Stimulated activated CD8-positive, alpha-beta memory T cell treated with anti-CD3 and anti-CD28 coated beads, Interleukin-2, amount 100 ng/mL, for 48 hours (primary cell): Measurements from ENCODE around the gene PDSS2.
"Not testable (repeated sequence)": the region's sequence is repeated elsewhere in the genome, so short reads cannot be mapped to it uniquely, and the experiment has no call there.

ENCODE experiments used
- DNase-seq, 2 donors: peaks; one replicate each; pipeline ENCODE4 v3.0.0-alpha.2; 2020; ENCODE audit warnings: low read depth in 2 of 2

The PDSS2 gene, protein sequence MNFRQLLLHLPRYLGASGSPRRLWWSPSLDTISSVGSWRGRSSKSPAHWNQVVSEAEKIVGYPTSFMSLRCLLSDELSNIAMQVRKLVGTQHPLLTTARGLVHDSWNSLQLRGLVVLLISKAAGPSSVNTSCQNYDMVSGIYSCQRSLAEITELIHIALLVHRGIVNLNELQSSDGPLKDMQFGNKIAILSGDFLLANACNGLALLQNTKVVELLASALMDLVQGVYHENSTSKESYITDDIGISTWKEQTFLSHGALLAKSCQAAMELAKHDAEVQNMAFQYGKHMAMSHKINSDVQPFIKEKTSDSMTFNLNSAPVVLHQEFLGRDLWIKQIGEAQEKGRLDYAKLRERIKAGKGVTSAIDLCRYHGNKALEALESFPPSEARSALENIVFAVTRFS

DNA sequence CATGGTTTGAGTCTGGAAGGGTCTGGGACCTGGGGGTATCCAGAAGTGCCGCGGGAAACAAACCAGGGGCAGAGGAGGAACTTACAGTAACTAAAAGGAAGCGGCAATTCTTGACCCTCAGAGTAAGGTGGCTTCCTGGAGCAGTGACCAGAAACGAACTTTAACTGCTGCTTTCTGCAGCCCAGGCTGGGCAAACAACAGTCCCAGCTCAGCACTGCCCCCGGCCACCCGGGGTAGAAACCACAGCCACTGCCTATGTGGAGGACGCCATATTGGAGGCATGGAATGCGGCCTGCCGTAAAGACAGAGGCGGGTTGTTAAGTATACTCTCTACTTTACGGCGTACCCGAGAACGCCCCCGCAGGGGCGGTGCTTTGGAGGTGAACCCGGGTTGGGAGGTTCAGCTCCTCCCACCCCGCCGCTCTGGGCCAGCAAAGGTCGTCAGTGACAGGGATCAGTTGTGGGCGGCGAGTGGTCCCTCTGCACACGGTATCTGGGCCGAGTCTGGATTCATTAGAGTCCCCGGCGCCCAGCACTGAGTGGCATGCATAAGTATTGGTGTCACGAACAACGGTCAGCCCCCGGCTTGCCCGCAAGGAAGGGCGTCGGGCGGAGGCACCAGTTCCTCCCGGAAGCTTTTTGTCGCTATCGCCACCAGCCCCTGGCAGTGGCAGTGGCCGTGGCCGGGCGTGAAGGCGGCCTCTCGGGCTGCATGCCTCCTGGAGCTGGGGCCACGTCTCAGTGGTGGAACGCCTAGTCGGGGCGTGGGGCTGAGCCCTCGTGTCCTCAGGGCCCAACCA, at the start of gene PDSS2:
PDSS2 (minus strand) TSS at position 282 of the 800 bp plus-strand sequence; CDS start at position 3, 279 bp downstream.
- DNase-seq: peak; percentile 94 to 99

DNA sequence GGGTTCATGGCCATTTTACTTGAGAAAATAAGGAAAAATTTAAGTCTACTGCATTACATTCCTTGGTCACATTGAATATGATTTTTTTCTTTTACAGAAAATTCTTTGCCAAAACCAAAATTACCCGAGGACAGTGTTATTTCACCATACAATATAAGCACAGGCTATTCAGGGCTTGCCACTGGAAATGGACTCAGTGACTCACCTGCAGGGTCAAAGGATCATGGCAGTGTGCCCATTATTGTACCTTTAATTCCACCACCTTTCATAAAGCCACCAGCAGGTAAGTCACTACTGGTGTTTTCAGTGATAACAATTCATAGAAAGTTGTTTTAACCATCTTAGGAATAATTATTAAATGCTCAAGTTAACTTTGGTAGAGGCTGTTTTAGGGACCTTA, 46.8 kb upstream of the PDSS2 start:
- DNase-seq: no peak

DNA sequence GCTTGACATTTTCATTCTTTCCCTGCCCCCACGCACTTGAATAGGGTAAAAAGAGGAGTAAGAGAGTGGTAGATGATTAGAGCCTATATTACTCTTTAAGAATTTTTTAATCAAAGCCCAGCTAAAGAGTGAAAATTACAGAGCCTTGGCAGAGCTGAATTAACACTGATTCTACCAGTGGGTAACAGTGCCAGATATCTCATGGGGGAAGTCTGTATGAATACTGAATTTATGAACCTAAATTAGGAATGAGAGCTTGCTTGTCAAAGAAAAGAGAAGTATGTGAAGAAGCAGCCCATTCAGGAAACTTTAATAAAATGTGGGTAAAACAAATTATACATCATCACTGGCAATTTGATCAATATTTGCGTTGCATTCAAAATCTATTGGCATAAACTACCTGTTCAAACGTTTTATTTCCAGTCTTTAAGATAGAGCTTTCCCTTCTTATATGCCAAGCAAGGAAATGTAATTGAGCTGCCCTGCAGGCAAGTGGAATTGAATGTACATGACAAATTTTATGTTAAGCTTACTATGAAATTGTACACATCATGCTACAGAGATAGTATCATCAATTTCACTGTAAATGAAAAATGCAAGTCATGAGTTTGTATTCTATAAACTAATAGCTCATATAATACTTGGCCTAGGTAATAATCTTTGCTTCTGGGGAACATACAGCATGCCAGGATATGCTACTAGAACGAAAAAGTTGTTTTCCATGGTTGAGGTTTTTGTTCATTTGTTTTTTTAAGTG, 45.1 kb upstream of the PDSS2 start:
- DNase-seq: no peak

DNA sequence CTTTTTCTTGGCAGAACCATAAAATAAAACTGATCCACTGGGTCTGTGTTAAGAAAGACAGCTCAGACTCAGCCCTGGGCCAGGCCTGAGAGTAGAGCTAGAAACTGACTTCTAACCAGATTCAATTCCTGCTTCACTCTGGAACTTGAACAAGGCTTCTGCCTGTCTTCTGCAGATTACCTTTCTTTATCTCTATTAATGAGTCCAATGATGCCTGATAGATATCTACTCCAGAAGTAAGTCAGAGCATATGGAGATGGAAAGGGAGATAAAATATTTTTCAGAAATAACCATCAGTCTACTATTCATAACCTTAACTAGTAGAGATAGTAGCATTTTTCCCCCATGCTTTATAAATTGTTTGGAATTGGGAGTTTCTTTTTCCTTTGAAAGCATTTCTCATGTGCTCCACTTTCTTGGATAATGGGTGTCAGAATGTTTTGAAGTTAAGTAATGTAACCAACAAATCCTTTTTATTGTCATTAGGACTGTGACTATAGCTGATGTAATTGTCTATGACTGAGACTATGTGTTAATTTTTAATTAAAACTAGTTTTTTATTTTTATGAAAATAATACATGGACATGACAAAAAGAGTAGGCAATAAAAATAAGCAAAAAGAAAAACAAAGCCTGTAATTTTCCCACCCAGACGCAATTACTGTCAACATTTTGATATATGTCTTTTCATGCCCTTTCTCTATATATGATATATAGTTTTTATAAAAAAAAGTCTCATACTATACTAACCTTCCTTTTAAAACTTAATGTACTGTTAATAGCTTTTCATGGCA, 37.7 kb upstream of the PDSS2 start:
- DNase-seq: no peak

DNA sequence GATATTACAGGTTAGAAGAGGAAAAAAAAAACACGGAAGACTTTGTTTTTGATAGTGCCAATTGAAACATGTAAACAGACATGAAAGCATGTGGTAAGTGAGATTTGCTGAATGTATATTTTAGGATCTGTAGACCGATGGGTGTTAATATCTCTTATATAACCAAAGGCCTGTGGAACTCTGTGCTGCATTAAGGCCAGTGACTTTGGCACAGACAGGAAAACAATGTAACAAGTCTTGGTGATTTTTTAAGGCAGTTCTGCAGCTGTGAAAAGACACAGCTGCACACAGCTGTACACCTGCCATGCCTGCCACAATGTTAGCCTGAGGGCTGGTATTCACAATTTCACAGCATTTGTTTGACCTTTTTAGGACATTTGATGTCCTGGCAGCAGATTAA, 36.6 kb upstream of the PDSS2 start:
- DNase-seq: no peak

DNA sequence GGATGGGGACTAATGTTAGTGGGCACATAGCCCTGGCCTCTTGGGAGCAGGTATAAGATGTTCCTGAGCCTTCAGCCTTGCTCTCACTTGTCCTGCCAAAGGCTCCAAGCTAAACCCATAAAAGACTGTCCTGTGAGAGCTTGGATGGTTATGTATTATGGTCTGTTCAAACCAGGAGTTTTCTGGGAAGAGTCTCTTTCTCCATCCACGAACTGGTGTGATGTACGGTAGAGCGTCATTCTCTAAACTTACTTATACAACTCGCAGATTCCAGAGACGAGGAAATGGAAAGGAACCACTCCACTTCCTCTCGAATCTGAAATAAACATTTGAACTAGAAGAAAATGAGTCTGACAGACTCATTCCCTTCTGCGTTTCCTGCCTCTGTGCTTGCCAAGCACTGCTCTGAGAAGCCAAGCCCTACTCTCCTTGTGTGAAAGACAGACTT, 35.9 kb upstream of the PDSS2 start:
- no peak for DNase-seq

DNA sequence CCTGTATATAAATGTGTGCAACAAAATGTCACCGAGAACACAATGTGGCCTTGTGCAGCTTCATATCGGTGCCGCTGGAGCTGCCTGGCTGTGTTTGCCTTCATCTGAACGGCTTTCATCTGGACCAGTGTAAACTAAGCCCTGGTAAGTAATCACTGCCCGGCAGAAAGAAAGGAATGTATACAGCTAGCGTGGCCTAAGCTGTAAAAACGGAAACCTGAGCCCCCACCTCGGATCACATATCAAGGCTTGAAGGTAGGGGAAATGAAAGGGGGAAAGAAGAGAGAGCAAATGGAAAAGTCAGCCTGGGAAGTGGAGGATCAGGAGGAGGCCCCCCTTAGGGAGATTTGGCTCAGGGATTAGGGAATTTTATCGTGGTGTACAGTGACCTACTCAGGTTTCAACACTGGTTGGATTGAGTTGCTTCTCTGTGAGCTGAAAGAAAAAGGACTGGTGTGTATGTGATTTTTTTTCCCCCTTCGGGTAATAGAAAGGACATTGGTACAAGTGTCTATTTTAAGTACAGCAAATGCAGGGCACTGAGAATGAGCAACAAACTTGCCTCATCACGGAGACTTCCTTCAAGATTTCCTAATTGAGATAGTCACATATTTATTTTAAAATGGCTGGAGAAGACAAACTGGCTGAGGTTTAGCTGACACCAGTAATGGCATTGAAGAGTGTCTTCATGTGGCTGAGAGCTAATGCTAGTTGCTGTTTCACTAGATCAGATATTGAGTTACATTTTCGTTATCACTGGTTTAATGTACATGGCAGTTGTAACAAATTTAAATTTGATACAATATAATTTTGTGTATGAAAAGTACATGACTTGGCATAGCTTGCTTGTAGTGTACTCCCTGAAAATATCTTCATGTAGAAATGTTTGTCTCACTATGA, 34.0 kb upstream of the PDSS2 start:
- DNase-seq: no peak

DNA sequence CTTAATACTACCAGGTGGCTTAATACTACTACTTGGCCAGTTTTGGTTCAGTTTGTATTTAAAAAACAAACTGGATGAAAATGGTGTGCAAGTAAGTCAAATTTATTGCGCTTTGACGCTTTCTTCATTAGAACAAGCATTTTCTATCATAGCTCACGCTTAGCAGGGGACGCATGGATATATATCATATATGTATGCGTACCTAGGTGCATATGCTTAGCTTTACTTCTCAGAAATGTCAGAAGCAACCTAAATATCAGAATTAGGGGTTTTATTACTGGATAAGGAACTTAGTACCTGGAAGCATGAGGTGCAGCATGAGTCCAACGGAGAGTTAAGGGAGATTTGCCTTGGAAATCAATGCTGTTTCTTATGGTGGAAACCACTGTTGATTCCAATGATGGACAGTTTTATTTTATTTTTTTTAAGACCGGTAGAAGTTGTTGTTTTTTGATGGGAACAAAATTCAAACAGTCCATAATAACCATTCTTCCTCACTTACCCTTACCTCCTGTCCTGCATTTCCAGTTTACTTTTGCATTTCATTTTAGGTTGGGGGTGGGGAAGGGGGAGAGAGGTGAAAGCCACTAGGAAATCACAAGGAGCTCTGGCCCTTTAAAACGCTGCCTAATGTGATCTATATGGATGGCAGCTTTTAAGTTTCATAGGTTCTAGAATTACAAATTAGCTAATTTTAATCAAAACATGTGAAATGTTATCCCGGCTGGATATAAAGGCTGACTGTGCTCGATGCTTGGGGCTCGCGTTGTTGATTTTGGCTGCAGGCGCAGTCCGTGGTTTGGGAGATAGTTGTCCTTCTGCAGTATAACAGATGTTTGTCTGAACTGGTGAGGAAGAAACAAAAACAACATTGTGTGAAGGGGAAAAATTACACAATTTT, 32.6 kb upstream of the PDSS2 start:
- no peak for DNase-seq

DNA sequence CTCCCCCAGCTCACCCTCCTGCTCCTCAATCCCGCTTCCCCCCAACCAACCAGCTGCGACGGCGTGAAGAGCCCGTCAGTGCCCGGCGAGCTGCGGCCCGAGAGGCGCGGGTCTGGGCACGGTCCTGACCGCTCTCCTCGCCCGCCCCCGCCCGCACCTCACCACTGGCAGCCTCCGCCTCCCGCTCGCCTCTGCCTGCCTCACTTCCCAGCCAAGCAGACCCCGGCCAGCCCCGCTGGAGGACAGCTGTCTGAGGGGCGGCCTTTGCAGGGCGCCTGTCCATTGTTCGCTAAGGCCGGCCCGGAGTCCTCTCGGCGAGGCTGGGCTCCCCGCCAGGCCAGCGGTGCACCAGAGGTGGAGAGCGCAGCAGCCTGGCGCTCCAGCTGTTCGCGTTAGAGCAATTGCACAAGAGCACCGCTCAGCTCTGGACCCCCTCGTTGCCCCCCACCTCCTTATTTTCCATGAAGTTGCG, 31.8 kb upstream of the PDSS2 start:
- no peak for DNase-seq

DNA sequence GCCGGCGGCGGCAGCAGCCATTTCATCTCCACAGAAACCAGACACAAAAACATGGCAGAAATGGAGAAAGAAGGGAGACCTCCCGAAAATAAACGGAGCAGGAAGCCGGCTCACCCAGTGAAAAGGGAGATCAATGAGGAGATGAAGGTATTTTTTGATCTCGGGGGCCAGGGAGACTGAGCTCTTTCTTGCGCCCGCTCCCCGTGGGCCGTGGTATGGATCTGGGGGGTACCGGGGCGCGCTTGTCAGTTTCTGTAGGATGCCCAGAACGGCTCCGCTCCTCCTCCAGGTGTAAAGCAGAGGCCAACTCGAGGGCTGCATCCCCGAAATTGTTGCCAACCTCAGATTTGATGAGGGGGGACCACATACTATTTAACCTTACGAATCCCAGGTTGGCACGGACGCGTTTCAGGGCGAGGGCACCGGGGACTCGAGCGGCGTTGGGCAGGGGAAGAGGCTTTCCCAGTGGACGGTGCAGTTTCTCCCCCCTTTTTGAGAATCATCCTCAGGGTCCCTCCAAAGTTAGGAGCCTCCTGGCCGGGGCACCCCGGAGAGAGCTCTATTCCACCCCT, 31.3 kb upstream of the PDSS2 start:
- DNase-seq: no peak

DNA sequence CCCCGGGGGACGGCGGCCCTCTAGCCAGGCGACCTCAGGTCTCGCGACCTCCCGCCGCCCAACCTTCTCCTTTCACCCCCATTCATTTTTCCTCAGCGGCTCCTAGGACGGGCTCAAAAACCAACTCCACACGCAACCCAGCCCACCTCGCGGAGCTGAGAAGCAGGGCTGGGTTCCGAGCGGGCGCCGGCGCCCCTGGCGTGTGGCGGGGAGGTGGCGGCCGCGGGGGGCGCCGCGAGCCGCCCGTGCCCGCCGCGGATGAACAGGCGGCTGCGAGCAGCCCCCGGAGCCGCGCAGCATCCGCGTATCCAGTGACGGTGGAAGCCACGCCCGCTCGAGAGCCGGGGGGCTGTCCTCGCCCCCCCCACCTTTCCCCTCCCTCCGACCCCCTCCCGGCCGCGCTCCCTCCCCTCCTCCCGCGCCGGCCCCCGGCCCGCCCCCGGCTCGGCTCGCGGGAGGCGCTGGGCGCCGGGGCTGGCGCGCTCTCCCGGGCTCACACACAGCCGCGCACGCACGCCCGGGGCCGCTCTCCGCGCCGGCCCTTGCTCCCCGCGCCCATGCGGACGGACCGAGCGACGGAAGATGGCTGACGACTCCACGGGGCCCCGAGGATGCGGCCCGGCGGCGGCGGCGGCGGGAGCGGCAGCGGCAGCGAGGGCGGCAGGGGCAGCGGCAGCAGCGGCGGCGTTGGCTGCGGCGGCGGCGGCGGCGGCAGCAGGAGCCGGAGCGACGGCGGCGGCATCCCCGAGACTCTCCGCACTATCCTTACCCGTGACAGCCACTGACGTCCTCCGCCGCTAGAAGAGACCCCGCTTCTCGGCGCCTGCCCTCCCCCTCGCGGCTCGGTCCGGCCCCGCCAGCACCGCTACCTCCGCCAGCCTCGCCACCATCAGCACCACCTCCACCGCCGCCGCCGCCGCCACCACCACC, 30.5 kb upstream of the PDSS2 start, which contains the start of gene SOBP:
SOBP (plus strand) TSS at position 482 of the 930 bp plus-strand sequence. CDS start 500 bp downstream, outside the sequence.
- peak; percentile 12 to 25 for DNase-seq

DNA sequence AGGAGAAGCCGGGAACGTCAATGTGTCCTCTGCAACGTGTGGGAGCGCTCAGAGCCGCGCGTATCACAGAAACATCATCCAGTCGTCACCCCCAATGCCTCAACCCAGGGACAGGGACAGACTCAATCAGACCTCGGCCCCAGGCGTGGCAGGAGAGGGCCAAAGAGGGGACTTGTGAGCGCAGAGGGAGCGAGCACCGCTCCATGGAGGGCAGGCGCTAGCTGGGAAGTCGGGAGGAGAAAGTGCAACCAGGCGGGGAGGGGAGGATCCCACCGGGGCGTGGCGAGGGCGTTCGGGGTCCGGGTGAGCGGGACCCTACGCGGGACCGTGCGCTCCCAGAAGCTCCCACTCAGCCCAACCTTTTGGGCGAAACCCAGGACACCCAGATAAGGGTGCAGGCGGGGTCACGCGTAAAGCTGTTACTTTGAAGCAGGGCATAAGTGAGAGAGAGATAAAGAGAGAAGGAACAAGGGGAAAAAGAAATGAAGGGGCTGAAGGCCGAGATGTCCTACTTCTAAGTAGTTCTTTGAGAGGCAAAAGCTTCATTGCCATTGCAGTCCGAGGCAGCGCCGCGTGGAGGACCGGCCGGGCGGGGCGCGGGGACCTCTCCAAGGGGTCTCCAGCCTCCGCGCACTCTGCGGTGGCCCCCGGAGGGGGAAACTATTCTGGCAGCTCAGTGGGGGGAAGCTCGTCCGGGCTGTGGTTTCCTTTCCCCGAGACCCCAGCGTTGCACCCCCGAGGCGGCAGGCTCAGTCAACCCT, 29.7 kb upstream of the PDSS2 start:
- DNase-seq: peak; percentile 3 to 7

DNA sequence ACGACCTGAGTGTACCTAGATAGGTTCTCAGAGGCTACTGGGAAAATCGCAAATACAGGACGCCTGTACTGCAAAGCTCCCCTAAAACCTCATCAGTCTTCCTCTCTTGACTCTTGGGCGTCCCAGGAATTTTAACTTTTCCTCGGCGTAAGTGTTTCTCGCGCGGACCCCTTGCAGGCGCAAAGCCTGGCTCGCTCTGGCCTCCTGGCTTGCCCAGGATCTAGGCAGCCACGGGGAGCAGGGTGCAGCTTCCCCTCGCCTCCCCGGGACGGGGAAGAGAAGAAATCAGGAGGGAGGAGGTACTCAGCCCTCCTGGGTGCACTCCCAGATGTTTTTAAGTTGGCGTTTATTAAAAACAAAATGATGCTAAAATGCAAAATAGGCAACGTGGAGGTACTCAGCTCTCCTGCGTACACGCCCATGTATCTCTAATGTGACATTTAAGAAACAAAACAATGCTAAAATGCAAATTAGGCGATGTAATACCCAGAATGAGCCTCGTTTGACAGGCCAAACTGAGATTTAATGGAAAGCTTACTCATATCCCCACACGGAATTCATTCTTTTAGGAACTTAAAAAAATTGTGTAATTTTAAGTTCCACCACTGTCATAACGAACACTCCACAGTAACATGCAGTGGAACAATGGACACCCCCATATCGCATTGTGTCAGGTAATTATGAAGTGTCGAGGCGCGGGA, 29.0 kb upstream of the PDSS2 start:
- DNase-seq: no peak

DNA sequence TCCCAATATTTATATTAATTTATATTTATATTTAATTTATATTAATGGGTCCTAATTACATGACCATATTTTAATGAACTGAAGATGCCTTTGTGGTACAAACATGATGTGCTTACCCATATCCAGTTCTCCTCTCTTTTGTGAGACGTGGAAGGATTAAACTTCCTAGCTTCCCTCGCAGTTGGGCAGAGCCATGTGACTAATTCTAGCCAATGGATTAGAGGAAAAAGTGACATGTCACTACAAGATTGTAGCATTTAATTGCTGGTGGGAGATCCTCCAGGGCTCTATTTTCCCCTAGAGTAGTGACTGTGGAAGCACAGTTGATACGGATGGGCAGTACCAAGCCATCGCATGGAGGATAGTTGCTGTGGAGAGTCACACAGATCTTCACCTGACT, 25.8 kb upstream of the PDSS2 start:
- DNase-seq: no peak

DNA sequence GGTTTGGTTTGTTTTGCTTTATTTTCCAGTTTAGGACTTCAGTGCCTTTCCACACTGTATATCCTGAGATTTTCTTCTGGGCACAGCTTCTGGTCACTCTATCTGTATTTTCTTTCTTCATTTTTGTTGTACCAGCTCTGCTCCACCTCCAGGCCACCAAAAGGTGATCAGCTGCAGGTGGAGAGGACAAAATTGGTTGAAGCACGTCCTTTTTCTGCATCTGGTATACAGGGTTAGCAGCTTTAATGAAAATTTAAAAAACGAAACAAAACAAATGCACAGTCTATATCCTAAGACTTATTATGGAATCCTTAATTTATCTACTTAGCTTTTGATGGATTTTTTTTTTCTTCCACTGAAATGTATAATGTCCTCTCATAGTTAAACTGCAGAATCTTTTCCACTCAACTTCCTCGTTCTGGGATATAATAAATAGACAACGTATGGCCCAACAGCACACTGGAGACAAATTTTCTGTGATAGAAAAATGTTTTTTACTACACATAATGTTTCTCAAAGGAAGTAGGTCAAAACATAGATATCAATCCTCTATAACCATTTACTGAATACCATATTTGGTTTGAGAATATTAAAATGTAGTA, 19.8 kb upstream of the PDSS2 start:
- DNase-seq: no peak

DNA sequence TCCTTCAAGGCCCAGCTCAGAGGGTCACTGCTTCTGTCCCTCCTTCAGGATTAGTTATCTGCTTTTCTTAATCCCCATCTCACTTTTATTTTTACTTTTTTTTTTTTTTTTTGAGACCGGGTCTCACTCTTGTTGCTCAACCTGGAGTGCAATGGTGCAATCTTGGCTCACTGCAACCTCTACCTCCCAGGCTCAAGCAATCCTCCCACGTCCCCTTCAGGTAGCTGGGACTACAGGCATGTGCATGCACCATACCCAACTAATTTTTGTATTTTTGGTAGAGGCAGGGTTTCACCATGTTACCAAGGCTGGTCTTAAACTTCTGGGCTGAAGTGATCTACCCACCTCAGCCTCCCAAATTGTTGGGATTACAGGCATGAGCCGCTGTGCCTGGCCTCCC, 16.5 kb upstream of the PDSS2 start:
- DNase-seq: not testable (repeated sequence)
